PC-3 (cell line): Measurements from ENCODE around the gene SLC19A2. TPM values are rescaled to one million over a fixed set of nuclear protein-coding genes. Genes with fewer than 3 reads are reported as not detected.
"Not testable (repeated sequence)": the region's sequence is repeated elsewhere in the genome, so short reads cannot be mapped to it uniquely, and the experiment has no call there.

Experiments used
- ATAC-seq: fragments of 200-7000 bp; cut with Tn5 transposase; 2 replicates; pipeline ENCODE4 v1.9.1; 2020; ENCODE audit warnings: mild to moderate bottlenecking, moderate library complexity
- BruUV-seq: library from RNA; stranded (reverse); fragments of 400-500 nt; replicated peaks from 2 replicates; lab custom pipeline; 2021; lab: Mats Ljungman, UMichigan
- CTCF ChIA-PET: fragments of 300-600 bp; sonication (Branson Sonifier 250); formaldehyde crosslinking; loops from one replicate; lab custom pipeline; 2022; ENCODE audit warnings: antibody characterized with exemption; lab: Charles Lee
- POLR2A ChIA-PET: fragments of 300-600 bp; sonication (Branson Sonifier 250); formaldehyde crosslinking; loops from one replicate; lab custom pipeline; 2022; ENCODE audit warnings: antibody characterized with exemption; ENCODE audit not compliant: unreplicated experiment; lab: Charles Lee
- DNase-seq: peaks from one replicate; pipeline ENCODE4 v3.0.0-alpha.2; 2015
- H2AFZ ChIP-seq: fragments of 300-600 bp; sonication (generic); 2 replicates; pipeline ENCODE4 v1.6.0; 2016; ENCODE audit warnings: antibody characterized with exemption, low read length
- H3F3A ChIP-seq: fragments of 300-600 bp; sonication (generic); one replicate; pipeline ENCODE4 v1.6.0; 2017; ENCODE audit warnings: antibody characterized with exemption, low read length, control low read depth, mild to moderate bottlenecking; ENCODE audit not compliant: unreplicated experiment
- H3K27ac ChIP-seq: fragments of 300-600 bp; sonication (generic); 2 replicates; pipeline ENCODE4 v1.5.1; 2016; ENCODE audit warnings: mild to moderate bottlenecking, low read length
- H3K27me3 ChIP-seq: fragments of 300-600 bp; sonication (generic); 2 replicates; pipeline ENCODE4 v1.6.1; 2016; ENCODE audit warnings: low read length, mixed read lengths
- H3K36me3 ChIP-seq: fragments of 300-600 bp; sonication (generic); 2 replicates; pipeline ENCODE4 v1.6.1; 2016; ENCODE audit warnings: low read depth, mixed run types, low read length, mixed read lengths
- H3K4me1 ChIP-seq: fragments of 300-600 bp; sonication (generic); 2 replicates; pipeline ENCODE4 v1.5.1; 2016; ENCODE audit warnings: low read length; ENCODE audit not compliant: insufficient read depth
- H3K4me2 ChIP-seq: fragments of 300-600 bp; sonication (generic); 2 replicates; pipeline ENCODE4 v1.6.0; 2016; ENCODE audit warnings: low read length
- H3K4me3 ChIP-seq: fragments of 300-600 bp; sonication (generic); 2 replicates; pipeline ENCODE4 v1.5.1; 2016; ENCODE audit warnings: mild to moderate bottlenecking, low read length, mixed read lengths
- H3K79me2 ChIP-seq: fragments of 300-600 bp; sonication (generic); 2 replicates; pipeline ENCODE4 v1.6.1; 2017; ENCODE audit warnings: low read length, mixed read lengths
- H3K9ac ChIP-seq: fragments of 300-600 bp; sonication (generic); 2 replicates; pipeline ENCODE4 v1.6.0; 2016; ENCODE audit warnings: mild to moderate bottlenecking, low read length
- H3K9me2 ChIP-seq: fragments of 300-600 bp; sonication (generic); replicated peaks from 2 replicates; pipeline ENCODE4 v1.6.1; 2016; ENCODE audit warnings: mixed run types, low read length, mixed read lengths
- H3K9me3 ChIP-seq: fragments of 300-600 bp; sonication (generic); 2 replicates; pipeline ENCODE4 v1.6.1; 2016; ENCODE audit warnings: low read length, mixed read lengths
- H4K20me1 ChIP-seq: fragments of 300-600 bp; sonication (generic); 2 replicates; pipeline ENCODE4 v1.6.1; 2016; ENCODE audit warnings: low read length, mixed read lengths
- EZH2 ChIP-seq: fragments of 300-600 bp; sonication (generic); IDR thresholded peaks from one replicate; pipeline ENCODE4 v1.6.1; 2017; ENCODE audit warnings: antibody characterized with exemption, mild to moderate bottlenecking, low read length; ENCODE audit not compliant: unreplicated experiment
- EZH2phosphoT487 ChIP-seq: fragments of 300-600 bp; sonication (generic); IDR thresholded peaks from 2 replicates; pipeline ENCODE4 v1.6.1; 2018; ENCODE audit warnings: mild to moderate bottlenecking, antibody characterized with exemption, low read length, borderline replicate concordance
- intact Hi-C: fragments of 100-400 bp; cut with micrococcal nuclease; formaldehyde crosslinking; loops from 2 replicates; pipeline ENCODE4 v1.9.0; 2023
- total RNA-seq: library from RNA; depleted of rRNA; stranded (reverse); fragments of >200 nt; gene quantifications from 2 replicates; pipeline ENCODE4 v1.2.3, GENCODE V29; 2014
- TF ChIP-seq, protein P1 (sequence below): fragments of 300-600 bp; sonication (generic); conservative IDR thresholded peaks from 2 replicates; pipeline ENCODE4 v1.5.1; 2017; ENCODE audit warnings: antibody characterized with exemption, low read depth, mild to moderate bottlenecking, low read length

SLC19A2 gene
- total RNA-seq, 1 experiment from 2014 or later, result 11.0 TPM

DNA sequence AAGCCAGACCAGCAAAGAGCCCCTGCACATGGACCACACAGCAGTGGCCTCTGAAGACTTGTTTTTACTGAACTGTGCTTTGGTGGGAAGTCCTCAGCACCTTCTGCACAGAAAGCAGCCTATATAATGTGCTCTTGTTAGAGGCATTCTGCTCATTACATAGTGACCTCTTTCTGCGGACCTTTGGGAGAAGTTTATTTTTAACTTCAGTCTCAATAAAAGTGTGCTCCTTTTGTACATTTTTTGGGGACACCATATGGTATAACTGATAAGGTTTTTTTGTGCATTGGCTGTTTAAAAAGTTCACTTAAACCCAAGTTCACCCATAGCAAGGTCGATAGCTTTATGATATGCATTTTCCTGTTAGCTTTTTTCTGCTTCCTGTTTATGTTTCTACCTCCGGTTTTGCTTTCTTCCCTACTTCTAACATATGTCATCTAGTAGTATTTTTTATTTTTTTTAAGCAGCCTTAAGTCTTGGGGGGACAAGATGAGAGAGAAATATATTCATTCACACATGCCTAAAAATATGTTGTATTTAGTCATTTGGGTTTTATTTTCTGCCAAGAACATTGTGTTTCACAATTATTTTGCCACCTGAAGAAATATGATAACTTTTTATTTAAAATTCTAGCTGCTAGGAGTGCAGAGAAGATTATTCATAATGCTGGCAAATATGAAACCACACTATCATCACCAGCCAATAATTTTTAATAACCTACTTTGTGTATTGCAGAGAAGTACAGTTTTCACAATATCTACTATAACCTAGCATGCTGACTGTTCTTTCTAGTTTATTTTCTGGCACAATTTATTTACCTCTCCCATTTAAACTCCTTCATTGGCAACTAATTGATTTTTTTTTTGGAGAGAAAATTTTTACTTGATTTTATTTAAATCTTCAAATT is 22.9 kb upstream of the SLC19A2 start:
- no peaks in the 10 kb centered on the region for H3K36me3 ChIP-seq
- ATAC-seq, result no peak

DNA sequence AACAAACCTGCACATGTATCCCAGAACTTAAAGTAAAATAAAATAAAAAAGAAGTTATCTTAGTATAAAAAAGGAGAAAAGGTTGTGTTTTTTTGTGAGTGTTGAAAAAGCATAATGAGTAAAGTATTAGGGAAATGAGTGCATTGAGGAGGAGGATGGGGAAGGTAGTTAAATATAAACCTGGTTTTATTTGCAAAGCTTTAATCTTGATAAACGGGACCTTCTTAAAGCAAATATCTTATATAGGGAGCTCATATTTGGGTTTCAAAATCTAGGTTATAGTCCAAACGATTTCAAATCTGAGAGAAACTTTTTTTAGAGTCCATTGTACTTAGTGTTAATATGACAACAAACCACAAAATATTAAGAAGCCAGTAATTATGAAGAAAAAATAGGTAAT is 21.7 kb upstream of the SLC19A2 start:
- DNase-seq, result no peak
- ChIA-PET POLR2A (no interaction called here), CTCF (no interaction called here)

More for the DNA sequence above, 22.9 kb upstream of the SLC19A2 start:
- intact Hi-C loops, result loop anchor here (1.0 kb wide), 1 partner anchor 22 kb away; no protein-coding TSS in a partner anchor
- Histone ChIP-seq H3K4me3 (no peak overlapping the region), H3K9me3 (no peaks in the 10 kb centered on the region), H4K20me1 (no peaks in the 10 kb centered on the region), H3K9ac (no peak overlapping the region), H3K4me2 (no peak overlapping the region), H3K27me3 (no peaks in the 10 kb centered on the region), H3K9me2 (no peaks in the 10 kb centered on the region), H3F3A (peaks cover 5% of the 10 kb centered on the region), H2AFZ (no peak overlapping the region), H3K4me1 (peaks cover 28% of the 10 kb centered on the region), H3K27ac (no peak overlapping the region), H3K79me2 (no peaks in the 10 kb centered on the region)
- ChIA-PET POLR2A (no interaction called here), CTCF (no interaction called here)
- DNase-seq, result no peak
- TF ChIP-seq EZH2 (no peak), EZH2phosphoT487 (no peak)
- TF ChIP-seq, protein P1, sequence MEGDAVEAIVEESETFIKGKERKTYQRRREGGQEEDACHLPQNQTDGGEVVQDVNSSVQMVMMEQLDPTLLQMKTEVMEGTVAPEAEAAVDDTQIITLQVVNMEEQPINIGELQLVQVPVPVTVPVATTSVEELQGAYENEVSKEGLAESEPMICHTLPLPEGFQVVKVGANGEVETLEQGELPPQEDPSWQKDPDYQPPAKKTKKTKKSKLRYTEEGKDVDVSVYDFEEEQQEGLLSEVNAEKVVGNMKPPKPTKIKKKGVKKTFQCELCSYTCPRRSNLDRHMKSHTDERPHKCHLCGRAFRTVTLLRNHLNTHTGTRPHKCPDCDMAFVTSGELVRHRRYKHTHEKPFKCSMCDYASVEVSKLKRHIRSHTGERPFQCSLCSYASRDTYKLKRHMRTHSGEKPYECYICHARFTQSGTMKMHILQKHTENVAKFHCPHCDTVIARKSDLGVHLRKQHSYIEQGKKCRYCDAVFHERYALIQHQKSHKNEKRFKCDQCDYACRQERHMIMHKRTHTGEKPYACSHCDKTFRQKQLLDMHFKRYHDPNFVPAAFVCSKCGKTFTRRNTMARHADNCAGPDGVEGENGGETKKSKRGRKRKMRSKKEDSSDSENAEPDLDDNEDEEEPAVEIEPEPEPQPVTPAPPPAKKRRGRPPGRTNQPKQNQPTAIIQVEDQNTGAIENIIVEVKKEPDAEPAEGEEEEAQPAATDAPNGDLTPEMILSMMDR, result no peak
- BruUV-seq, result no TSS peak

DNA sequence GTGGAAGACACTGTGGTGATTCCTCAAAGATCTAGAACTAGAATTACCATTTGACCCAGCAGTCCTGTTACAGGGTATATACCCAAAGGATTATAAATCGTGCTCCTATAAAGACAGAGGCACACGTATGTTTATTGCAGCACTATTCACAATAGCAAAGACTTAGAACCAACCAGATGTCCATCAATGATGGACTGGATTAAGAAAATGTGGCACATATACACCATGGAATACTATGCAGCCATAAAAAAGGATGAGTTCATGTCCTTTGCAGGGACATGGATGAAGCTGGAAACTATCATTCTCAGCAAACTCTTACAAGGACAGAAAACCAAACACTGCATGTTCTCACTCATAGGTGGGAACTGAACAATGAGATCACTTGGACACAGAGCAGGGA is 17.9 kb upstream of the SLC19A2 start:
- intact Hi-C loops, H3K4me1 ChIP-seq, H3K9ac ChIP-seq, BruUV-seq, CTCF ChIA-PET, H2AFZ ChIP-seq, POLR2A ChIA-PET, H3K4me2 ChIP-seq, H3K79me2 ChIP-seq, DNase-seq, H3K4me3 ChIP-seq, ATAC-seq, H3K9me2 ChIP-seq, H3K36me3 ChIP-seq, H3F3A ChIP-seq, H4K20me1 ChIP-seq, H3K27me3 ChIP-seq, H3K27ac ChIP-seq, H3K9me3 ChIP-seq: not testable (repeated sequence)

More for the DNA sequence above, 21.7 kb upstream of the SLC19A2 start:
- BruUV-seq, result no TSS peak
- Histone ChIP-seq H3K36me3 (no peaks in the 10 kb centered on the region), H3K9ac (no peak overlapping the region), H3K27ac (no peak overlapping the region), H3F3A (peaks cover 5% of the 10 kb centered on the region), H3K9me2 (no peaks in the 10 kb centered on the region), H3K9me3 (no peaks in the 10 kb centered on the region), H3K4me3 (no peak overlapping the region), H2AFZ (no peak overlapping the region), H3K27me3 (no peaks in the 10 kb centered on the region), H3K79me2 (no peaks in the 10 kb centered on the region), H3K4me2 (no peak overlapping the region), H4K20me1 (no peaks in the 10 kb centered on the region), H3K4me1 (peaks cover 22% of the 10 kb centered on the region)
- no peak for ATAC-seq
- intact Hi-C loops, result no loop called here
- TF ChIP-seq EZH2 (no peak), EZH2phosphoT487 (no peak)
- TF ChIP-seq, protein P1, result no peak
